HCT116 (cell line): ENCODE results near the gene CAPS. TPM values are rescaled to one million over a fixed set of nuclear protein-coding genes. Genes with fewer than 3 reads are reported as not detected.

Experiments
- ATAC-seq: fragments of 200-7000 bp; cut with Tn5 transposase; 2 replicates; pipeline ENCODE4 v1.9.1; 2020; ENCODE audit warnings: mild to moderate bottlenecking, moderate library complexity
- BruUV-seq: library from RNA; stranded (reverse); fragments of 400-500 nt; replicated peaks from 2 replicates; lab custom pipeline; 2021; lab: Mats Ljungman, UMichigan
- CTCF ChIA-PET: fragments of 300-600 bp; sonication (Branson Sonifier 250); formaldehyde crosslinking; loops from one replicate; lab custom pipeline; 2021; ENCODE audit warnings: antibody characterized with exemption; lab: Charles Lee
- POLR2A ChIA-PET: fragments of 300-600, 350-600 bp; sonication (Branson Sonifier 250); formaldehyde crosslinking; loops from one replicate; lab custom pipeline; 2021; ENCODE audit warnings: antibody characterized with exemption; lab: Charles Lee
- RAD21 ChIA-PET, 2 experiments: fragments of 300-600 bp; sonication (Branson Sonifier 250); formaldehyde crosslinking; loops; one replicate each; lab custom pipeline; 2023; ENCODE audit warnings: low total read pairs in 2 of 2; ENCODE audit not compliant: uncharacterized antibody in 2 of 2, unreplicated experiment in 2 of 2, low non-redundant PET in 1 of 2; lab: Charles Lee
- DNase-seq: peaks from one replicate; pipeline ENCODE4 v3.0.0-alpha.2; 2010; ENCODE audit warnings: low read depth, low spot score
- H2AFZ ChIP-seq: fragments of 200-600 bp; shearing (Covaris generic), sonication (generic); 2 replicates; pipeline ENCODE4 v1.6.1; 2017; ENCODE audit warnings: low read depth, mixed run types, mixed read lengths, antibody characterized with exemption, low read length; ENCODE audit not compliant: poor library complexity, severe bottlenecking
- H3K27ac ChIP-seq: 2 replicates; pipeline ENCODE4 v1.5.1; 2012; ENCODE audit warnings: low read depth, low read length
- H3K27me3 ChIP-seq: fragments of 200-600 bp; sonication (generic); 2 replicates; pipeline ENCODE4 v1.6.1; 2016; ENCODE audit warnings: mixed run types, low read length, mixed read lengths; ENCODE audit not compliant: insufficient read depth
- H3K36me3 ChIP-seq, 2 experiments: fragments of 200-500 bp in 1 of 2; fragments of 200-600 bp in 1 of 2; sonication (Bioruptor generic) in 1 of 2; sonication (generic) in 1 of 2; 2 replicates each; pipeline versions ENCODE4 v1.5.1 to v1.6.1; 2014 to 2016; ENCODE audit warnings: low read length in 2 of 2, inconsistent platforms in 1 of 2, mixed read lengths in 1 of 2, mixed run types in 1 of 2; ENCODE audit not compliant: insufficient read depth in 2 of 2, control insufficient read depth in 1 of 2
- H3K4me1 ChIP-seq, 2 experiments: fragments of 200-600 bp in 1 of 2; sonication (generic) in 1 of 2; 2 replicates each; pipeline versions ENCODE4 v1.5.1 to v1.6.1; 2012 to 2017; ENCODE audit warnings: low read length in 2 of 2, inconsistent platforms in 1 of 2, mild to moderate bottlenecking in 1 of 2, mixed read lengths in 1 of 2, mixed run types in 1 of 2, moderate library complexity in 1 of 2; ENCODE audit not compliant: insufficient read depth in 2 of 2, control insufficient read depth in 1 of 2
- H3K4me2 ChIP-seq: fragments of 200-600 bp; sonication (generic); 2 replicates; pipeline ENCODE4 v1.6.1; 2017; ENCODE audit warnings: mixed run types, low read length, mixed read lengths
- H3K4me3 ChIP-seq, 2 experiments: fragments of 200-600 bp in 1 of 2; sonication (generic) in 1 of 2; replicated peaks in 1 of 2; 2 replicates each; pipeline ENCODE4 v1.5.1; 2011 to 2016; ENCODE audit warnings: low read length in 2 of 2, control low read depth in 1 of 2, low read depth in 1 of 2, mild to moderate bottlenecking in 1 of 2, mixed read lengths in 1 of 2, mixed run types in 1 of 2
- H3K79me2 ChIP-seq: fragments of 200-600 bp; sonication (generic); 2 replicates; pipeline ENCODE4 v1.6.1; 2017; ENCODE audit warnings: mild to moderate bottlenecking, mixed run types, low read length, moderate library complexity, mixed read lengths; ENCODE audit not compliant: insufficient read depth
- H3K9ac ChIP-seq: fragments of 200-600 bp; sonication (generic); 2 replicates; pipeline ENCODE4 v1.6.1; 2016; ENCODE audit warnings: low read length, mixed read lengths
- H3K9me2 ChIP-seq: fragments of 200-600 bp; sonication (generic), shearing (Covaris generic); 2 replicates; pipeline ENCODE4 v1.6.1; 2017; ENCODE audit warnings: mixed run types, mild to moderate bottlenecking, moderate library complexity; ENCODE audit not compliant: insufficient read depth
- H3K9me3 ChIP-seq, 2 experiments: fragments of 200-500 bp in 1 of 2; fragments of 200-600 bp in 1 of 2; sonication (Bioruptor generic) in 1 of 2; sonication (generic) in 1 of 2; 2 replicates each; pipeline ENCODE4 v1.6.1; 2014 to 2017; ENCODE audit warnings: low read length in 2 of 2, mixed read lengths in 2 of 2, inconsistent platforms in 1 of 2, low read depth in 1 of 2, mild to moderate bottlenecking in 1 of 2, mixed run types in 1 of 2, moderate library complexity in 1 of 2; ENCODE audit not compliant: control insufficient read depth in 1 of 2, insufficient read depth in 1 of 2
- H4K20me1 ChIP-seq: fragments of 200-600 bp; sonication (generic), shearing (Covaris generic); 2 replicates; pipeline ENCODE4 v1.6.1; 2017; ENCODE audit warnings: mixed run types, mild to moderate bottlenecking, moderate library complexity; ENCODE audit not compliant: insufficient read depth
- CBX3 ChIP-seq: IDR thresholded peaks from 2 replicates; pipeline ENCODE4 v1.6.1; 2012; ENCODE audit warnings: low read depth
- CEBPB ChIP-seq: IDR thresholded peaks from 2 replicates; pipeline ENCODE4 v1.6.1; 2012; ENCODE audit warnings: low read depth
- EGR1 ChIP-seq: IDR thresholded peaks from 2 replicates; pipeline ENCODE4 v1.6.1; 2012; ENCODE audit warnings: low read depth
- ELF1 ChIP-seq: IDR thresholded peaks from 2 replicates; pipeline ENCODE4 v1.6.1; 2012; ENCODE audit warnings: low read depth, borderline replicate concordance
- EZH2 ChIP-seq: fragments of 200-600 bp; sonication (generic); IDR thresholded peaks from 2 replicates; pipeline ENCODE4 v1.6.1; 2017; ENCODE audit warnings: antibody characterized with exemption, mixed run types
- EZH2phosphoT487 ChIP-seq: fragments of 200-600 bp; IDR thresholded peaks from 2 replicates; pipeline ENCODE4 v1.6.1; 2018; ENCODE audit warnings: antibody characterized with exemption, borderline replicate concordance
- JUND ChIP-seq: IDR thresholded peaks from 2 replicates; pipeline ENCODE4 v1.6.1; 2012
- POLR2A ChIP-seq: IDR thresholded peaks from 2 replicates; pipeline ENCODE4 v1.7.0; 2011; ENCODE audit warnings: borderline replicate concordance; ENCODE audit not compliant: insufficient read depth, insufficient read length; ENCODE audit errors: extremely low read depth
- RAD21 ChIP-seq: IDR thresholded peaks from 2 replicates; pipeline ENCODE4 v1.6.1; 2012; ENCODE audit warnings: low read depth, mild to moderate bottlenecking
- SP1 ChIP-seq: IDR thresholded peaks from 2 replicates; pipeline ENCODE4 v1.6.1; 2012; ENCODE audit warnings: low read depth
- SRF ChIP-seq: IDR thresholded peaks from 2 replicates; pipeline ENCODE4 v1.6.1; 2012; ENCODE audit warnings: low read depth
- ZFX ChIP-seq: fragments of 450-650 bp; IDR thresholded peaks from 2 replicates; pipeline ENCODE4 v1.6.1; 2017
- ZNF274 ChIP-seq: fragments of 200-500 bp; sonication (Bioruptor generic); IDR thresholded peaks from 2 replicates; pipeline ENCODE4 v1.6.1; 2014; ENCODE audit warnings: mild to moderate bottlenecking, low read depth, low read length, inconsistent platforms
- intact Hi-C: fragments of 100-400 bp; cut with micrococcal nuclease; formaldehyde crosslinking; loops from 2 replicates; pipeline ENCODE4 v1.10.0; 2022
- total RNA-seq: library from RNA; stranded (reverse); gene quantifications from one replicate; pipeline ENCODE4 v1.2.1, GENCODE V29; 2021; ENCODE audit not compliant: unreplicated experiment
- TF ChIP-seq, protein P1 (sequence below): IDR thresholded peaks from 2 replicates; pipeline ENCODE4 v1.6.1; 2012
- TF ChIP-seq, protein P2 (sequence below): IDR thresholded peaks from 2 replicates; pipeline ENCODE4 v1.6.1; 2011; ENCODE audit warnings: mild to moderate bottlenecking, low read length, moderate library complexity; ENCODE audit not compliant: insufficient replicate concordance; ENCODE audit errors: extremely low read depth
- TF ChIP-seq, protein P3 (sequence below), 3 experiments: fragments of 200-600 bp in 1 of 3; sonication (generic) in 1 of 3; IDR thresholded peaks in 2 of 3; conservative IDR thresholded peaks in 1 of 3; 2 replicates each; pipeline ENCODE4 v1.5.1; 2012 to 2017; ENCODE audit warnings: low read depth in 2 of 3, low read length in 2 of 3, antibody characterized with exemption in 1 of 3, borderline replicate concordance in 1 of 3, control low read depth in 1 of 3, mild to moderate bottlenecking in 1 of 3, mixed read lengths in 1 of 3, mixed run types in 1 of 3, moderate library complexity in 1 of 3; ENCODE audit not compliant: insufficient read depth in 1 of 3
- TF ChIP-seq, protein P4 (sequence below): IDR thresholded peaks from 2 replicates; pipeline ENCODE4 v1.6.1; 2012
- TF ChIP-seq, protein P5 (sequence below): IDR thresholded peaks from 2 replicates; pipeline ENCODE4 v1.6.1; 2012; ENCODE audit warnings: low read depth

Gene CAPS
- total RNA-seq, 1 experiment from 2014 or later, result 2.5 TPM

DNA sequence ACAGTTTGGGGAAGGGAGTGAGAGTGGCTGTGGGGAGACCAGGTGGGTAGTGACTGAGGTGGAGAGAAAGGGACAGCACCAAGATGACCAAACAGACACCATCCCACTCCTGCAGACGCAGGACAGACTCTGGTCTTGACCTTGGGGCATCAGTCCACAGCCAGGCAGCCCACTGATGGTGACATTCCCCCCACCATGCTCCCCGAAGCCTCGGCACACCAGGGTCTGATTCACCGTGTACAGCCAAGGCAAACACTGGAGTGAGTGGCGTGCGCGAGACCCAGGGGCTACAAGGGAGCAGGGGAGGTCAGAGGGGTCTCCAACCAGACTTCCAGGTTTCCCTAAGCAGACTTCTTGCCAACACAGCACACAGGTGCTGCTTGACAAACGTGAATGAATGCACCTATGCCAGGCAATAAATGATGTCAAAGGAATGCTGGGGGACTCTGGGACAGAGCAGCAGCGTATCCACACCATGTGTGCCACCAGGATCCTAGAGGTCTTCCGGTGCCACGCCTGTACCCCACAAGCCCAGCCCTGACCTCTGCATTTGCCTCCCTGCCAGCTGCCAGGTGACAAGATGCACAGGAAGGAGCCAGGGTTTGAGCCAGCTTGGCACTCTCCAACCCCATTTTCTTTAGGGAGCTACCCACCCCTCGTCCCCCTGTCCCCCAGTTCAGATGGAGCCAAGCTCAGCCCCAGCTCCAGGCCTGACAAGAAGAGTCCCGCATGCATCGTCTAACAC, 45.4 kb downstream of the CAPS start:
- CTCF ChIA-PET, result interaction anchor here (1.2 kb wide), 1 partner anchor 9 kb away, joined by 3 read pairs; no protein-coding TSS in a partner anchor
- Histone ChIP-seq H3K9me3 (no peaks in the 10 kb centered on the region), H3K27ac (no peak overlapping the region), H3K9me2 (no peaks in the 10 kb centered on the region), H3K4me2 (no peak overlapping the region), H2AFZ (no peak overlapping the region), H3K79me2 (peaks cover 95% of the 10 kb centered on the region), H4K20me1 (peaks cover 17% of the 10 kb centered on the region; the same call in 1 of the 2 replicates), H3K4me1 (peaks cover 0 to 2% of the 10 kb centered on the region in 2 experiments; a peak in 1 of 4 replicates), H3K4me3 (no peak overlapping the region), H3K9ac (no peak overlapping the region), H3K36me3 (no peaks in the 10 kb centered on the region), H3K27me3 (no peaks in the 10 kb centered on the region)
- POLR2A ChIA-PET, result no interaction called here
- BruUV-seq, result no TSS peak
- intact Hi-C loops, result no loop called here
- TF ChIP-seq ELF1 (no peak), CEBPB (no peak), ZNF274 (no peak), EZH2 (no peak), SP1 (no peak), SRF (no peak), POLR2A (no peak), EZH2phosphoT487 (no peak), JUND (no peak), EGR1 (no peak), CBX3 (no peak), RAD21 (no peak), ZFX (no peak)
- TF ChIP-seq, protein P1, sequence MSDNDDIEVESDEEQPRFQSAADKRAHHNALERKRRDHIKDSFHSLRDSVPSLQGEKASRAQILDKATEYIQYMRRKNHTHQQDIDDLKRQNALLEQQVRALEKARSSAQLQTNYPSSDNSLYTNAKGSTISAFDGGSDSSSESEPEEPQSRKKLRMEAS, result no peak
- TF ChIP-seq, protein P2, sequence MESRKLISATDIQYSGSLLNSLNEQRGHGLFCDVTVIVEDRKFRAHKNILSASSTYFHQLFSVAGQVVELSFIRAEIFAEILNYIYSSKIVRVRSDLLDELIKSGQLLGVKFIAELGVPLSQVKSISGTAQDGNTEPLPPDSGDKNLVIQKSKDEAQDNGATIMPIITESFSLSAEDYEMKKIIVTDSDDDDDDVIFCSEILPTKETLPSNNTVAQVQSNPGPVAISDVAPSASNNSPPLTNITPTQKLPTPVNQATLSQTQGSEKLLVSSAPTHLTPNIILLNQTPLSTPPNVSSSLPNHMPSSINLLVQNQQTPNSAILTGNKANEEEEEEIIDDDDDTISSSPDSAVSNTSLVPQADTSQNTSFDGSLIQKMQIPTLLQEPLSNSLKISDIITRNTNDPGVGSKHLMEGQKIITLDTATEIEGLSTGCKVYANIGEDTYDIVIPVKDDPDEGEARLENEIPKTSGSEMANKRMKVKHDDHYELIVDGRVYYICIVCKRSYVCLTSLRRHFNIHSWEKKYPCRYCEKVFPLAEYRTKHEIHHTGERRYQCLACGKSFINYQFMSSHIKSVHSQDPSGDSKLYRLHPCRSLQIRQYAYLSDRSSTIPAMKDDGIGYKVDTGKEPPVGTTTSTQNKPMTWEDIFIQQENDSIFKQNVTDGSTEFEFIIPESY, result no peak
- TF ChIP-seq, protein P3, sequence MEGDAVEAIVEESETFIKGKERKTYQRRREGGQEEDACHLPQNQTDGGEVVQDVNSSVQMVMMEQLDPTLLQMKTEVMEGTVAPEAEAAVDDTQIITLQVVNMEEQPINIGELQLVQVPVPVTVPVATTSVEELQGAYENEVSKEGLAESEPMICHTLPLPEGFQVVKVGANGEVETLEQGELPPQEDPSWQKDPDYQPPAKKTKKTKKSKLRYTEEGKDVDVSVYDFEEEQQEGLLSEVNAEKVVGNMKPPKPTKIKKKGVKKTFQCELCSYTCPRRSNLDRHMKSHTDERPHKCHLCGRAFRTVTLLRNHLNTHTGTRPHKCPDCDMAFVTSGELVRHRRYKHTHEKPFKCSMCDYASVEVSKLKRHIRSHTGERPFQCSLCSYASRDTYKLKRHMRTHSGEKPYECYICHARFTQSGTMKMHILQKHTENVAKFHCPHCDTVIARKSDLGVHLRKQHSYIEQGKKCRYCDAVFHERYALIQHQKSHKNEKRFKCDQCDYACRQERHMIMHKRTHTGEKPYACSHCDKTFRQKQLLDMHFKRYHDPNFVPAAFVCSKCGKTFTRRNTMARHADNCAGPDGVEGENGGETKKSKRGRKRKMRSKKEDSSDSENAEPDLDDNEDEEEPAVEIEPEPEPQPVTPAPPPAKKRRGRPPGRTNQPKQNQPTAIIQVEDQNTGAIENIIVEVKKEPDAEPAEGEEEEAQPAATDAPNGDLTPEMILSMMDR (IDR thresholded peaks at IDR 0.05 in 2 of 3, conservative IDR thresholded peaks at IDR 0.05 in 1 of 3; ENCODE audit: borderline replicate concordance in 1 of 3, insufficient read depth in 1 of 3, low read depth in 2 of 3, low read length in 2 of 3), result no peak
- TF ChIP-seq, protein P4, sequence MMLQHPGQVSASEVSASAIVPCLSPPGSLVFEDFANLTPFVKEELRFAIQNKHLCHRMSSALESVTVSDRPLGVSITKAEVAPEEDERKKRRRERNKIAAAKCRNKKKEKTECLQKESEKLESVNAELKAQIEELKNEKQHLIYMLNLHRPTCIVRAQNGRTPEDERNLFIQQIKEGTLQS, result no peak
- TF ChIP-seq, protein P5, sequence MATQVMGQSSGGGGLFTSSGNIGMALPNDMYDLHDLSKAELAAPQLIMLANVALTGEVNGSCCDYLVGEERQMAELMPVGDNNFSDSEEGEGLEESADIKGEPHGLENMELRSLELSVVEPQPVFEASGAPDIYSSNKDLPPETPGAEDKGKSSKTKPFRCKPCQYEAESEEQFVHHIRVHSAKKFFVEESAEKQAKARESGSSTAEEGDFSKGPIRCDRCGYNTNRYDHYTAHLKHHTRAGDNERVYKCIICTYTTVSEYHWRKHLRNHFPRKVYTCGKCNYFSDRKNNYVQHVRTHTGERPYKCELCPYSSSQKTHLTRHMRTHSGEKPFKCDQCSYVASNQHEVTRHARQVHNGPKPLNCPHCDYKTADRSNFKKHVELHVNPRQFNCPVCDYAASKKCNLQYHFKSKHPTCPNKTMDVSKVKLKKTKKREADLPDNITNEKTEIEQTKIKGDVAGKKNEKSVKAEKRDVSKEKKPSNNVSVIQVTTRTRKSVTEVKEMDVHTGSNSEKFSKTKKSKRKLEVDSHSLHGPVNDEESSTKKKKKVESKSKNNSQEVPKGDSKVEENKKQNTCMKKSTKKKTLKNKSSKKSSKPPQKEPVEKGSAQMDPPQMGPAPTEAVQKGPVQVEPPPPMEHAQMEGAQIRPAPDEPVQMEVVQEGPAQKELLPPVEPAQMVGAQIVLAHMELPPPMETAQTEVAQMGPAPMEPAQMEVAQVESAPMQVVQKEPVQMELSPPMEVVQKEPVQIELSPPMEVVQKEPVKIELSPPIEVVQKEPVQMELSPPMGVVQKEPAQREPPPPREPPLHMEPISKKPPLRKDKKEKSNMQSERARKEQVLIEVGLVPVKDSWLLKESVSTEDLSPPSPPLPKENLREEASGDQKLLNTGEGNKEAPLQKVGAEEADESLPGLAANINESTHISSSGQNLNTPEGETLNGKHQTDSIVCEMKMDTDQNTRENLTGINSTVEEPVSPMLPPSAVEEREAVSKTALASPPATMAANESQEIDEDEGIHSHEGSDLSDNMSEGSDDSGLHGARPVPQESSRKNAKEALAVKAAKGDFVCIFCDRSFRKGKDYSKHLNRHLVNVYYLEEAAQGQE, result no peak
- RAD21 ChIA-PET, result no interaction called here
- DNase-seq, result no peak
- no peak for ATAC-seq
